Ovary (tissue), 9 donors: ENCODE results near the gene CARD16. TPM values are rescaled to one million over a fixed set of nuclear protein-coding genes. Genes with fewer than 3 reads are reported as not detected.
"Not testable (repeated sequence)": the region's sequence is repeated elsewhere in the genome, so short reads cannot be mapped to it uniquely, and the experiment has no call there.

ENCODE experiments used
- DNase-seq, 5 donors: peaks; one replicate each; pipeline ENCODE4 v3.0.0-alpha.2; 2019 to 2020
- H3K27ac ChIP-seq, 2 donors: fragments of 200-600 bp; one replicate each; pipeline versions ENCODE4 v1.5.1 to v1.8.0; 2019 to 2022
- H3K27me3 ChIP-seq: fragments of 200-600 bp; one replicate; pipeline ENCODE4 v1.8.0; 2022
- H3K36me3 ChIP-seq: fragments of 200-600 bp; sonication (generic); one replicate; pipeline ENCODE4 v1.5.1; 2019
- H3K4me1 ChIP-seq: one replicate; pipeline ENCODE4 v1.8.1; 2013; ENCODE audit warnings: mild to moderate bottlenecking, moderate library complexity; ENCODE audit not compliant: insufficient read depth
- H3K4me3 ChIP-seq: fragments of 200-600 bp; sonication (generic); one replicate; pipeline ENCODE4 v1.5.1; 2017
- H3K9me3 ChIP-seq, 2 donors: fragments of 200-600 bp in 1 of 2; sonication (generic) in 1 of 2; one replicate each; pipeline versions ENCODE4 v1.5.1 to v1.8.1; 2013 to 2019; ENCODE audit warnings: mild to moderate bottlenecking in 1 of 2, moderate library complexity in 1 of 2
- CTCF ChIP-seq, 3 donors: fragments of 450-650 bp in 2 of 3; fragments of 200-600 bp in 1 of 3; IDR thresholded peaks; one replicate each; pipeline versions ENCODE4 v1.5.1 to v1.8.0; 2016 to 2022; ENCODE audit warnings: antibody characterized with exemption in 3 of 3, mild to moderate bottlenecking in 1 of 3
- EP300 ChIP-seq: sonication (generic); formaldehyde crosslinking; IDR thresholded peaks from one replicate; pipeline ENCODE4 v1.6.1; 2017; ENCODE audit warnings: antibody characterized with exemption
- POLR2A ChIP-seq: fragments of 450-650 bp; IDR thresholded peaks from one replicate; pipeline ENCODE4 v1.6.1; 2017; ENCODE audit warnings: antibody characterized with exemption, mild to moderate bottlenecking, moderate library complexity
- WGBS, 3 donors: extraction: QIAGEN DNeasy Blood & Tissue Kit in 1 of 3; methylation state at CpG; one replicate each; pipeline versions ENCODE4 v1.1.5 to v1.1.7; 2013 to 2017; 5-methylcytosine and 5-hydroxymethylcytosine counted together
- intact Hi-C, 4 donors: fragments of 100-400 bp; cut with DNase I; formaldehyde crosslinking; loops; one replicate each; pipeline versions ENCODE4 v1.11.0 to v1.15.1; 2022 to 2023
- polyA plus RNA-seq, 2 donors: library from polyadenylated mRNA; stranded (reverse); fragments of 200-250 nt in 1 of 2; fragments of 350-450 nt in 1 of 2; fragmentation: Illumina TruSeq in 1 of 2; extraction: RNeasy Lipid Tissue Mini Kit (QIAGEN cat#74804) in 1 of 2; gene quantifications; one replicate each; pipeline ENCODE4 v1.2.3, GENCODE V29; 2013 to 2014
- total RNA-seq, 7 donors: library from RNA; depleted of rRNA in 2 of 7; stranded (reverse); fragments of >200 nt in 2 of 7; fragmentation: NEBNext Ultra II Directional in 3 of 7; extraction: Animal tissue kit (Norgen Biotek cat#: 25700) in 3 of 7; gene quantifications; one replicate each; pipeline versions ENCODE4 v1.1.0 to v1.2.4, GENCODE V29; 2016 to 2023
- donor health status: DM: no; HTN: no; CAD: no; lungs with moderate emphysema.
- donor health status: DM: no; HTN: no; CAD: no.
- donor health status: Bipolar disorder and iron deficiency.
- donor health status: DM: yes; HTN: yes; CAD: no.
- donor health status: DM: no; HTN: no; CAD: no.
- donor health status: DM: yes; HTN: yes; CAD: no.

The CARD16 gene
- total and polyA plus RNA-seq, 9 donors, result 6.6 to 41.8 (median 11.0) TPM

GRCh38 chr11:105078283-105078682 lies 33.1 kb upstream of the CARD16 start:
- no peak for DNase-seq
- 91 to 96% (median 92%) methylated on average over 3 of the region's 3 CpGs for WGBS, 3 donors
- TF ChIP-seq EP300 (no peak), CTCF (IDR thresholded peaks at IDR 0.05) (no peak), POLR2A (no peak)
- no peak overlapping the region for H3K27ac ChIP-seq
- no peak overlapping the region for H3K4me3 ChIP-seq
- H3K36me3 ChIP-seq, result no peaks in the 10 kb centered on the region
- no peaks in the 10 kb centered on the region for H3K4me1 ChIP-seq
- no peaks in the 10 kb centered on the region for H3K27me3 ChIP-seq
- no peaks in the 10 kb centered on the region for H3K9me3 ChIP-seq
- intact Hi-C loops, result no loop called here

DNA sequence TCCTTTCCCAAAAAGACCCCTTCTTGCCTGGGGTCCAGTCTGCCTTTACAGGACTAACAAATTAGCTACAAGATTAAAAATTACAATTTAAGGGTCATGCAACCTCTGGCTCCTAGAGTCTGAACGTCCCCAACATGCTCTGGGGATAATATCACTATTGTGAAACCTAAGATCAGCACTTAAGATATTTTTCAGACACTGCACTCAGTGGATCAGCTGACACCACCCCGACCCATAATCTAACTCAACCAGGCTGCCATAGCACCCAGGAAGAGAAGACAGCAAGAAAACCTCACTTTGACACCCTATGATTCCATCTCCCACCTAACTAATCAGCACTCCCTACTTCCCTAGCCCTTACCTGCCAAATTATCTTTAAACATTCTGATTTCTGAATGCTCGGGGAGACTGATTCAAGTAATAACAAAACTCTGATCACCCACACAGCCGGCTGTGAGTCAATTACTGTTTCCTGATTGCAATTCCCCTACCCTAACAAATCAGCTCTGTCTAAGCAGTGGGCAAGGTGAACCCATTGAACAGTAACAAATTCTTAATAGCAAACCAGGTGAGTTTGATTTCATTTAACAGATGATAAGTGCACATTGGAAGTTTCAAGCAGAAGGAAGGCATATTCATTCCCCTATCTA lies 32.1 kb upstream of the CARD16 start:
- H3K4me3 ChIP-seq, H3K27me3 ChIP-seq, DNase-seq, intact Hi-C loops, H3K4me1 ChIP-seq, H3K27ac ChIP-seq, H3K9me3 ChIP-seq, H3K36me3 ChIP-seq: not testable (repeated sequence)
- WGBS, 3 donors, result 77 to 88% (median 79%) methylated on average over 4 of the region's 4 CpGs

DNA sequence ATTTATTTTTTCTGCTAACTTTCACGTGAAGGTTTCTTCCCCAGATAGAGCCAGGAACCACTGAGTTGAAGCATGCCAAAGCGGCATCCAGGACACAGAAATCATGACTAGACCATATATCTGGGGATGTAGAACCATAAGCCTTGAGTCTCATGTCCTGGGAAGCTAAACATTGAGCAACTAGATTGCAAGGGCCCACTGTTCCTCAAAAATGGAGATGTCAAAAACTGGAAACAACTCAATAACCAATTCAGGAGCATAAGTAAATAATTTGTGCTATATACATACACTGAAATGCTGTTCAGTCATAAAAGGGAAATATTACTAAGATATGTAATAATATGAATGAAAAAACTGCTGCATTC lies 29.0 kb upstream of the CARD16 start:
- intact Hi-C loops, result no loop called here
- no peak overlapping the region for H3K4me3 ChIP-seq
- no peak for DNase-seq
- no peaks in the 10 kb centered on the region for H3K4me1 ChIP-seq
- no peak overlapping the region for H3K27ac ChIP-seq
- no peaks in the 10 kb centered on the region for H3K27me3 ChIP-seq
- no peaks in the 10 kb centered on the region for H3K9me3 ChIP-seq
- H3K36me3 ChIP-seq, result no peaks in the 10 kb centered on the region
- TF ChIP-seq POLR2A, result no peak
- TF ChIP-seq CTCF (IDR thresholded peaks at IDR 0.05), result no peak
- TF ChIP-seq EP300, result no peak
- WGBS, 3 donors, result 64 to 74% (median 64%) methylated on average over 2 of the region's 2 CpGs

- H3K27ac ChIP-seq, result no peak overlapping the region
- H3K27me3 ChIP-seq, result no peaks in the 10 kb centered on the region
- H3K36me3 ChIP-seq, result no peaks in the 10 kb centered on the region
- intact Hi-C loops, result no loop called here
- WGBS, 3 donors, result 71 to 97% (median 90%) methylated on average over 1 of the region's 1 CpG
- TF ChIP-seq EP300, result no peak
- TF ChIP-seq POLR2A, result no peak
- DNase-seq, result no peak
- no peaks in the 10 kb centered on the region for H3K4me1 ChIP-seq
- H3K9me3 ChIP-seq, result no peaks in the 10 kb centered on the region
- no peak overlapping the region for H3K4me3 ChIP-seq
These were observed 28.5 kb upstream of the CARD16 start for GRCh38 chr11:105073456-105074165.

DNA sequence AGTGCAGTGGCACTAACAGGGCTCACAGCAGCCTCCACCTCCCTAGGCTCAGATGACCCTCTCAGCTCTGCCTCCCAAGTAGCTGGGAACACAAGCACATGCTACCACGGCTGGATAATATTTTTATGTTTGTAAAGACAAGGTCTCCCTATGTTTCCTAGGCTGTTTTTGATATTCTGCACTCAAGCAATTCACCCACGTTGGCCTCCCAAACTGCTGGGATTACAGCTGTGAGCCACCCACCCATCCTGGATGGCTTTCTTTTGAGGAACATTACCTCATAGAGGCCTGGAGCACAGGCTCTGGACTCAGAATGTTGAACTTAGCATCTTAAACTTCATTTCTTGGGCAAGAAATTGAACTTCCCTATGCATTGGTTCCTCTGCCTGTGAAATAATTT lies 26.9 kb upstream of the CARD16 start:
- H3K27me3 ChIP-seq, DNase-seq, H3K4me1 ChIP-seq, intact Hi-C loops, H3K9me3 ChIP-seq, H3K4me3 ChIP-seq, H3K36me3 ChIP-seq, H3K27ac ChIP-seq: not testable (repeated sequence)
- 77 to 96% (median 78%) methylated on average over 2 of the region's 2 CpGs for WGBS, 3 donors

GRCh38 chr11:105071089-105071732 lies 26.1 kb upstream of the CARD16 start:
- intact Hi-C loops, result no loop called here
- H3K27me3 ChIP-seq, result no peaks in the 10 kb centered on the region
- H3K4me3 ChIP-seq, result no peak overlapping the region
- no peak for DNase-seq
- 85 to 87% (median 87%) methylated on average over 4 of the region's 4 CpGs for WGBS, 3 donors
- H3K4me1 ChIP-seq, result no peaks in the 10 kb centered on the region
- H3K27ac ChIP-seq, result no peak overlapping the region
- H3K36me3 ChIP-seq, result no peaks in the 10 kb centered on the region
- no peaks in the 10 kb centered on the region for H3K9me3 ChIP-seq
- no peak for TF ChIP-seq POLR2A
- TF ChIP-seq EP300, result no peak
- TF ChIP-seq CTCF (IDR thresholded peaks at IDR 0.05), result no peak
